MCF 10A (cell line): ENCODE data around the gene PPP1R16B. TPM values are rescaled to one million over a fixed set of nuclear protein-coding genes. Genes with fewer than 3 reads are reported as not detected.

Experiments
- BruUV-seq: library from RNA; stranded (reverse); fragments of 400-500 nt; replicated peaks from 2 replicates; lab custom pipeline; 2021; lab: Mats Ljungman, UMichigan
- CTCF ChIA-PET: fragments of 300-600 bp; sonication (Branson Sonifier 250); formaldehyde crosslinking; extraction: SDS; loops from one replicate; lab custom pipeline; 2021; ENCODE audit warnings: antibody characterized with exemption, inconsistent platforms; lab: Yijun Ruan, JAX
- POLR2A ChIA-PET: fragments of 300-600, 350-650 bp; sonication (Branson Sonifier 250); formaldehyde crosslinking; extraction: SDS; loops from one replicate; lab custom pipeline; 2020; ENCODE audit warnings: antibody characterized with exemption, inconsistent platforms; lab: Yijun Ruan, JAX
- DNase-seq: peaks from one replicate; pipeline ENCODE4 v3.0.0-alpha.2; 2018; ENCODE audit not compliant: unreplicated experiment
- H3K27ac Mint-ChIP-seq: one replicate; pipeline ENCODE4 v1.8.0; 2022; ENCODE audit warnings: mild to moderate bottlenecking, low read depth, mixed read lengths; ENCODE audit not compliant: unreplicated experiment
- H3K27me3 Mint-ChIP-seq: one replicate; pipeline ENCODE4 v1.8.0; 2022; ENCODE audit warnings: mixed read lengths; ENCODE audit not compliant: insufficient read depth, unreplicated experiment
- H3K36me3 Mint-ChIP-seq: one replicate; pipeline ENCODE4 v1.8.0; 2022; ENCODE audit warnings: mild to moderate bottlenecking, moderate library complexity, mixed read lengths; ENCODE audit not compliant: insufficient read depth, unreplicated experiment
- H3K4me1 Mint-ChIP-seq: one replicate; pipeline ENCODE4 v1.8.0; 2022; ENCODE audit warnings: mixed read lengths; ENCODE audit not compliant: insufficient read depth, unreplicated experiment
- H3K4me3 Mint-ChIP-seq: one replicate; pipeline ENCODE4 v1.8.0; 2022; ENCODE audit warnings: mild to moderate bottlenecking, moderate library complexity, mixed read lengths; ENCODE audit not compliant: unreplicated experiment
- H3K9me3 Mint-ChIP-seq: one replicate; pipeline ENCODE4 v1.8.0; 2022; ENCODE audit warnings: mixed read lengths; ENCODE audit not compliant: unreplicated experiment
- CTCF ChIP-seq: fragments of 200-600 bp; IDR thresholded peaks from one replicate; pipeline ENCODE4 v1.8.0; 2022; ENCODE audit warnings: antibody characterized with exemption, mild to moderate bottlenecking; ENCODE audit not compliant: unreplicated experiment
- intact Hi-C: fragments of 100-400 bp; cut with micrococcal nuclease; formaldehyde crosslinking; loops from 2 replicates; pipeline ENCODE4 v1.14.1; 2022
- total RNA-seq: library from RNA; stranded (reverse); gene quantifications from 2 replicates; pipeline ENCODE4 v1.2.3, GENCODE V29; 2022

PPP1R16B gene
- total RNA-seq, 1 experiment from 2014 or later: not detected

- ChIA-PET CTCF (interaction anchor here (1.5 to 7.8 kb wide), 4 partner anchors 14 to 315 kb away, joined by 3 to 83 read pairs (median 5); no protein-coding TSS in a partner anchor), POLR2A (interaction anchor here (1.1 to 6.0 kb wide), 3 partner anchors 10 to 38 kb away, joined by 3 to 88 read pairs (median 8); partner anchors contain the start of gene FAM83D)
- no peak overlapping the region for H3K4me3 Mint-ChIP-seq
- H3K27me3 Mint-ChIP-seq: no peaks in the 10 kb centered on the region
- H3K9me3 Mint-ChIP-seq: no peaks in the 10 kb centered on the region
- peaks cover 19% of the 10 kb centered on the region for H3K4me1 Mint-ChIP-seq
- no peak for TF ChIP-seq CTCF
- no TSS peak for BruUV-seq
- H3K36me3 Mint-ChIP-seq: peaks cover 13% of the 10 kb centered on the region
- intact Hi-C loops: no loop called here
- peak overlapping the region; percentile 50 for H3K27ac Mint-ChIP-seq
- no peak for DNase-seq
These were observed 159.8 kb downstream of the PPP1R16B start for GRCh38 chr20:38965264-38965663.

GRCh38 chr20:38968090-38968489 is 162.6 kb downstream of the PPP1R16B start:
- no TSS peak for BruUV-seq
- Mint-ChIP-seq H3K4me3 (no peak overlapping the region), H3K27ac (no peak overlapping the region), H3K27me3 (no peaks in the 10 kb centered on the region), H3K36me3 (peaks cover 32% of the 10 kb centered on the region), H3K9me3 (no peaks in the 10 kb centered on the region), H3K4me1 (peaks cover 6% of the 10 kb centered on the region)
- TF ChIP-seq CTCF: no peak
- no peak for DNase-seq
- ChIA-PET CTCF (interaction anchor here (0.7 to 7.8 kb wide), 5 partner anchors 12 to 113 kb away, joined by 3 to 83 read pairs (median 6); no protein-coding TSS in a partner anchor), POLR2A (interaction anchor here (0.6 to 1.5 kb wide), 2 partner anchors 10 to 18 kb away, joined by 3 read pairs; no protein-coding TSS in a partner anchor)
- intact Hi-C loops: no loop called here

- no TSS peak for BruUV-seq
- Mint-ChIP-seq H3K27ac (no peak overlapping the region), H3K36me3 (peaks cover 39% of the 10 kb centered on the region), H3K9me3 (no peaks in the 10 kb centered on the region), H3K4me3 (no peak overlapping the region), H3K27me3 (no peaks in the 10 kb centered on the region), H3K4me1 (peaks cover 12% of the 10 kb centered on the region)
- no peak for DNase-seq
- intact Hi-C loops: no loop called here
- ChIA-PET POLR2A (no interaction called here), CTCF (interaction anchor here (2.1 kb wide), 1 partner anchor 10 kb away, joined by 6 read pairs; no protein-coding TSS in a partner anchor)
- no peak for TF ChIP-seq CTCF
These were observed 164.2 kb downstream of the PPP1R16B start for GRCh38 chr20:38969708-38970107.

GRCh38 chr20:38970302-38970701 is 164.8 kb downstream of the PPP1R16B start:
- H3K36me3 Mint-ChIP-seq: peaks cover 39% of the 10 kb centered on the region
- no TSS peak for BruUV-seq
- TF ChIP-seq CTCF: no peak
- H3K4me3 Mint-ChIP-seq: no peak overlapping the region
- no peaks in the 10 kb centered on the region for H3K27me3 Mint-ChIP-seq
- intact Hi-C loops: no loop called here
- peaks cover 12% of the 10 kb centered on the region for H3K4me1 Mint-ChIP-seq
- CTCF ChIA-PET: interaction anchor here (0.6 kb wide), 2 partner anchors 734 to 742 kb away, joined by 3 read pairs; no protein-coding TSS in a partner anchor
- no peak for DNase-seq
- peak overlapping the region; percentile 8 for H3K27ac Mint-ChIP-seq
- POLR2A ChIA-PET: interaction anchor here (0.6 kb wide), 1 partner anchor 8 kb away, joined by 3 read pairs; the partner anchor contains the start of gene DHX35
- H3K9me3 Mint-ChIP-seq: no peaks in the 10 kb centered on the region

Other genes starting within 250 kb of the PPP1R16B start
- not detected in 2 replicates for gene ADIG, start 224.5 kb upstream of the PPP1R16B start, total RNA-seq
- gene ARHGAP40, start 203.9 kb upstream of the PPP1R16B start, total RNA-seq: not detected in 2 replicates
- gene SLC32A1, start 81.2 kb upstream of the PPP1R16B start, total RNA-seq: not detected in 2 replicates
- gene ACTR5, start 57.2 kb upstream of the PPP1R16B start, total RNA-seq: 6.0 and 6.9 TPM in 2 replicates
- gene FAM83D, start 120.7 kb downstream of the PPP1R16B start, total RNA-seq: 10.7 and 18.4 TPM in 2 replicates
- gene DHX35, start 156.6 kb downstream of the PPP1R16B start, total RNA-seq: 7.8 and 8.3 TPM in 2 replicates